Breast epithelium (tissue), 3 donors: ENCODE results near the gene KIAA0825.

Source experiments
- POLR2A ChIP-seq: fragments of 450-650 bp; IDR thresholded peaks from one replicate; pipeline ENCODE4 v1.6.1; 2016; ENCODE audit warnings: antibody characterized with exemption, mild to moderate bottlenecking, moderate library complexity
- POLR2AphosphoS5 ChIP-seq, 3 donors: sonication (generic); formaldehyde crosslinking; IDR thresholded peaks; one replicate each; pipeline ENCODE4 v1.6.1; 2017; ENCODE audit warnings: antibody characterized with exemption in 3 of 3
- TF ChIP-seq, protein P1 (sequence below), 3 donors: fragments of 450-650 bp; IDR thresholded peaks; one replicate each; pipeline ENCODE4 v1.5.1; 2016 to 2017; ENCODE audit warnings: antibody characterized with exemption in 3 of 3, mild to moderate bottlenecking in 3 of 3, moderate library complexity in 3 of 3

DNA sequence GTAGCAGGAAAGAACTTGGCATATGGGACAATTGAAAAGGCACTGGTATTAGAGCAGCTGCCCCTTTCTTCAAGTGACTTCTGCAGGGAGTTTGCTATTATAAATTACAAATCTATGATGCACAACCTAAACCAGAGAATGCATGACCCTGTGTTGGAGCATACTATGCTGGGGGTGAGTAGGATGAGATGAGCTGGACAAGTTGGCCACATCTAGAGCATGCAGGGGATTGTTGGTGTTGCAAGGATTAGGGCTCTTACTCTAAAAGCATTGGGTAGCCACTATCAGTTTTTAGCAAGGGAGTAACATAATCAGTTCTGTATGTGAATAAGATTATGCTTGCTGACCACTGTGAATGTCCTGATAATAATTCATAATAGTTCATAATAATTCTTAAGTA lies 186.7 kb downstream of the KIAA0825 start:
- TF ChIP-seq POLR2AphosphoS5 (IDR thresholded peaks at IDR 0.05) (no peak), POLR2A (no peak)
- TF ChIP-seq, protein P1, sequence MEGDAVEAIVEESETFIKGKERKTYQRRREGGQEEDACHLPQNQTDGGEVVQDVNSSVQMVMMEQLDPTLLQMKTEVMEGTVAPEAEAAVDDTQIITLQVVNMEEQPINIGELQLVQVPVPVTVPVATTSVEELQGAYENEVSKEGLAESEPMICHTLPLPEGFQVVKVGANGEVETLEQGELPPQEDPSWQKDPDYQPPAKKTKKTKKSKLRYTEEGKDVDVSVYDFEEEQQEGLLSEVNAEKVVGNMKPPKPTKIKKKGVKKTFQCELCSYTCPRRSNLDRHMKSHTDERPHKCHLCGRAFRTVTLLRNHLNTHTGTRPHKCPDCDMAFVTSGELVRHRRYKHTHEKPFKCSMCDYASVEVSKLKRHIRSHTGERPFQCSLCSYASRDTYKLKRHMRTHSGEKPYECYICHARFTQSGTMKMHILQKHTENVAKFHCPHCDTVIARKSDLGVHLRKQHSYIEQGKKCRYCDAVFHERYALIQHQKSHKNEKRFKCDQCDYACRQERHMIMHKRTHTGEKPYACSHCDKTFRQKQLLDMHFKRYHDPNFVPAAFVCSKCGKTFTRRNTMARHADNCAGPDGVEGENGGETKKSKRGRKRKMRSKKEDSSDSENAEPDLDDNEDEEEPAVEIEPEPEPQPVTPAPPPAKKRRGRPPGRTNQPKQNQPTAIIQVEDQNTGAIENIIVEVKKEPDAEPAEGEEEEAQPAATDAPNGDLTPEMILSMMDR (IDR thresholded peaks at IDR 0.05): no peak
